Loucy (cell line): ENCODE data around the gene C4BPB.

Experiments used
- H2AFZ ChIP-seq: fragments of 200-600 bp; sonication (generic); 2 replicates; pipeline ENCODE4 v1.6.0; 2016; ENCODE audit warnings: antibody characterized with exemption, mild to moderate bottlenecking, low read length, moderate library complexity
- H3F3A ChIP-seq: fragments of 200-600 bp; 2 replicates; pipeline ENCODE4 v1.6.0; 2016; ENCODE audit warnings: antibody characterized with exemption, low read depth, mild to moderate bottlenecking
- H3K27me3 ChIP-seq: fragments of 200-600 bp; sonication (generic); 2 replicates; pipeline ENCODE4 v1.6.1; 2014; ENCODE audit warnings: low read length, mild to moderate bottlenecking; ENCODE audit not compliant: insufficient read depth, poor library complexity, severe bottlenecking
- H3K36me3 ChIP-seq: fragments of 200-600 bp; sonication (generic); 2 replicates; pipeline ENCODE4 v1.6.1; 2016; ENCODE audit warnings: low read length; ENCODE audit not compliant: insufficient read depth
- H3K4me1 ChIP-seq: fragments of 200-600 bp; sonication (generic); 2 replicates; pipeline ENCODE4 v1.5.1; 2014; ENCODE audit warnings: low read length, mild to moderate bottlenecking; ENCODE audit not compliant: insufficient read depth, poor library complexity, severe bottlenecking
- H3K4me2 ChIP-seq: fragments of 200-600 bp; sonication (generic); 2 replicates; pipeline ENCODE4 v1.6.0; 2014; ENCODE audit warnings: antibody characterized with exemption, low read length, low read depth, mild to moderate bottlenecking; ENCODE audit not compliant: poor library complexity, severe bottlenecking
- H3K4me3 ChIP-seq: fragments of 200-600 bp; sonication (generic); 2 replicates; pipeline ENCODE4 v1.5.1; 2014; ENCODE audit warnings: low read length, mild to moderate bottlenecking, mixed read lengths; ENCODE audit not compliant: poor library complexity, severe bottlenecking
- H3K79me2 ChIP-seq: fragments of 200-600 bp; sonication (generic); 2 replicates; pipeline ENCODE4 v1.6.1; 2014; ENCODE audit warnings: low read length; ENCODE audit not compliant: insufficient read depth
- H3K9ac ChIP-seq: fragments of 200-600 bp; sonication (generic); 2 replicates; pipeline ENCODE4 v1.6.0; 2014; ENCODE audit warnings: mild to moderate bottlenecking, low read depth, low read length, moderate library complexity; ENCODE audit not compliant: poor library complexity, severe bottlenecking
- H3K9me2 ChIP-seq: fragments of 200-600 bp; sonication (generic); replicated peaks from 2 replicates; pipeline ENCODE4 v1.6.1; 2016; ENCODE audit warnings: low read depth, low read length, mixed read lengths
- H3K9me3 ChIP-seq: fragments of 200-600 bp; sonication (generic); 2 replicates; pipeline ENCODE4 v1.6.1; 2014; ENCODE audit warnings: mild to moderate bottlenecking, antibody characterized with exemption, low read length, low read depth; ENCODE audit not compliant: insufficient read depth
- H4K20me1 ChIP-seq: fragments of 200-600 bp; sonication (generic); 2 replicates; pipeline ENCODE4 v1.6.0; 2014; ENCODE audit warnings: antibody characterized with exemption, low read length, mild to moderate bottlenecking; ENCODE audit not compliant: insufficient read depth, poor library complexity, severe bottlenecking
- EZH2phosphoT487 ChIP-seq: fragments of 200-600 bp; IDR thresholded peaks from 2 replicates; pipeline ENCODE4 v1.6.1; 2018; ENCODE audit warnings: antibody characterized with exemption, mild to moderate bottlenecking, moderate library complexity, borderline replicate concordance
- TF ChIP-seq, protein P1 (sequence below): fragments of 200-600 bp; sonication (generic); conservative IDR thresholded peaks from 2 replicates; pipeline ENCODE4 v1.5.1; 2014; ENCODE audit warnings: mild to moderate bottlenecking, antibody characterized with exemption, low read length

Gene C4BPB

DNA sequence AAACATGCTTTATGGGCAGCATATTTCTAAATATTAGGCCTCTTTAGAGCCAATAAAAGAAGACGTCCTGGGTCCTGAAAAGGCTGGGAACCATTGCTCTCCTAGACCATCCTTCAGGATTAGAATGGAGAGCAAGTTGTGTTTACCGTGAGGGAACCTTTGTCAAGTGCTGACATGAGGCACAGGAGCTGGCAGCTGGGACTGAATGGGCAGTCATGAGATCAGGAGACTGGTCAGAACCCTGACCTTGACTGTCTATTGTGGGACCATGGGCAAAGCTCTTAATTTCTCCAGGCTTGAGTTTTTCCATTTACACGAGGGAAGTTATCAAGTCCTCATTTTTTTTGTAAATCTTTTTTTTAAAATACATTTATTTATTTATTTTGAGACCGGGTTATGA lies 30.4 kb upstream of the C4BPB start:
- Histone ChIP-seq H3F3A (no peaks in the 10 kb centered on the region), H3K4me3 (no peak overlapping the region), H3K9me2 (no peaks in the 10 kb centered on the region), H3K79me2 (no peaks in the 10 kb centered on the region), H3K27me3 (no peaks in the 10 kb centered on the region), H3K4me2 (no peak overlapping the region), H2AFZ (no peak overlapping the region), H3K36me3 (no peaks in the 10 kb centered on the region), H3K9ac (no peak overlapping the region), H3K9me3 (no peaks in the 10 kb centered on the region), H3K4me1 (no peaks in the 10 kb centered on the region), H4K20me1 (no peaks in the 10 kb centered on the region)
- TF ChIP-seq EZH2phosphoT487 = no peak
- TF ChIP-seq, protein P1, sequence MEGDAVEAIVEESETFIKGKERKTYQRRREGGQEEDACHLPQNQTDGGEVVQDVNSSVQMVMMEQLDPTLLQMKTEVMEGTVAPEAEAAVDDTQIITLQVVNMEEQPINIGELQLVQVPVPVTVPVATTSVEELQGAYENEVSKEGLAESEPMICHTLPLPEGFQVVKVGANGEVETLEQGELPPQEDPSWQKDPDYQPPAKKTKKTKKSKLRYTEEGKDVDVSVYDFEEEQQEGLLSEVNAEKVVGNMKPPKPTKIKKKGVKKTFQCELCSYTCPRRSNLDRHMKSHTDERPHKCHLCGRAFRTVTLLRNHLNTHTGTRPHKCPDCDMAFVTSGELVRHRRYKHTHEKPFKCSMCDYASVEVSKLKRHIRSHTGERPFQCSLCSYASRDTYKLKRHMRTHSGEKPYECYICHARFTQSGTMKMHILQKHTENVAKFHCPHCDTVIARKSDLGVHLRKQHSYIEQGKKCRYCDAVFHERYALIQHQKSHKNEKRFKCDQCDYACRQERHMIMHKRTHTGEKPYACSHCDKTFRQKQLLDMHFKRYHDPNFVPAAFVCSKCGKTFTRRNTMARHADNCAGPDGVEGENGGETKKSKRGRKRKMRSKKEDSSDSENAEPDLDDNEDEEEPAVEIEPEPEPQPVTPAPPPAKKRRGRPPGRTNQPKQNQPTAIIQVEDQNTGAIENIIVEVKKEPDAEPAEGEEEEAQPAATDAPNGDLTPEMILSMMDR = no peak

DNA sequence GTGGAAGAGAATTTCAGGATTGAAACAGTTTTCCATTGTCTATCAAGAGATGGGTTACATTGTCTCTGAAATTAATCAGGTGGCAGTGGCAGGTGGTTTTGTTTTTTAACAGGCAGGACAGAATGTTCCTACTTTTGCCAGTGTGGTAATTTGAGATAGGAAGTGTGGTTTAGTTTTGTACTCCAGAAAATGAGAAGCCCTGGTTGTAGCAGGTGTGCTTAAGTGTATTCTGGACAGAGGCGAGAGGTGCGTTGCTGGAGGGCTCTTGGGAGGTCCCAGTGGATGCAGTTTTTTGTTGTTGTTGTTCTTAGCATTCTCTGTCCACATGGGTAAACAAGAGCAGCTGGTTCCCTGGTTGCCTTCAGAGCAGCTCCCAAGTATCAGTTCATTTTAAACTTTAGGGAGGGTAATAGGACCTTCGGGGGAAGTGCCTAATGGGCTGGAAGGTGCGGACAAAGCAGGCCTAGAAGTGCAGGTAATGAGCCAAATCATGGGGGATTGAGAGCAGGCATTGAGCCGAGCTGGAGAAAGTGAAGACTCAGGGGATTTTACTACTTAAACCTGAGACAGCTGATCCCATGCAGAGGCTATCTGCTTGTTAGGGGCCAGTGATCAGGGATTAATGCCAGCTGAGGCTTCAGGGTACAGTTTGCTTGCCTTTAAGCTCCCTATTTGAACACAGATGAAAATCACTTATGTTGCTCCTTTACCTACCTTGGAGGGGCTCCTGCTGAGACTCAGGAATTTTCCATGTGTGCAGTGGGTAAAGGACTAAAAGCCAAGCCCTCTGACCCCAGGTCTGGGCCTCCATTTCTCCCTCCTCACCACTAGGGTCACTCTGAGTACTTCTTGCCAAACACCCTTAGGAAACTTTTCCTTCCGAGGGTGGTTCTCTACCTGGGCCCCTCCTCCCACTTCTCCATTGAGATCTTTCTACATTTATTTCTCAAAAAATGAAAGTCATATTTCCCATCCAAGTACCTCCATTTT lies 29.5 kb upstream of the C4BPB start:
- no peak overlapping the region for H3K9ac ChIP-seq
- no peaks in the 10 kb centered on the region for H3K4me1 ChIP-seq
- no peaks in the 10 kb centered on the region for H3K27me3 ChIP-seq
- H3K4me3 ChIP-seq = no peak overlapping the region
- H3K36me3 ChIP-seq = no peaks in the 10 kb centered on the region
- H3F3A ChIP-seq = no peaks in the 10 kb centered on the region
- TF ChIP-seq, protein P1 = peak; percentile 28; the same call in 1 of the 2 replicates
- TF ChIP-seq EZH2phosphoT487 = no peak
- no peaks in the 10 kb centered on the region for H3K9me2 ChIP-seq
- no peaks in the 10 kb centered on the region for H3K79me2 ChIP-seq
- H3K9me3 ChIP-seq = no peaks in the 10 kb centered on the region
- H3K4me2 ChIP-seq = no peak overlapping the region
- H4K20me1 ChIP-seq = no peaks in the 10 kb centered on the region
- H2AFZ ChIP-seq = no peak overlapping the region

DNA sequence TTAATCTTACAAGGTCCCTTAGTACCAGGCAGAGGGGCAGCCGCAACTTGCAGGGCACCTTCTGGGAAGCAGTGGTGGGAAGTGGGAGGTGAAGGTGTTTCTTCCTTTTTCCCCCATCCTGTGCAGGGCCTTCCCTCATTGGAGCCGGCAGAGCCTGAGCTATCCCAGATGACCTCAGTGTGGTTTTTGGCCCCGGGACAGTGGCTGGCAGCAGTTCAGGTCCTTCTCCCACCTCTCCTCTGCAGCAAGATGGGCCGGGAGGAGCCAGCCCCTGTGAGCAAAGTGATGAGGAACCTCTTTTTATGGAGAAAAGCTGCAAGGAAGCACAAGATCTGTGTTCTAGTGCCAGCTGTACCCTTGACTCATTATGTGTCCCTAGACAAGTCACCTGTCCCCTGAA lies 28.8 kb upstream of the C4BPB start:
- H3K9me2 ChIP-seq = no peaks in the 10 kb centered on the region
- no peak overlapping the region for H3K9ac ChIP-seq
- H3K4me1 ChIP-seq = no peaks in the 10 kb centered on the region
- no peak overlapping the region for H2AFZ ChIP-seq
- no peak for TF ChIP-seq EZH2phosphoT487
- TF ChIP-seq, protein P1 = no peak
- no peaks in the 10 kb centered on the region for H3F3A ChIP-seq
- no peak overlapping the region for H3K4me3 ChIP-seq
- no peaks in the 10 kb centered on the region for H3K9me3 ChIP-seq
- H3K4me2 ChIP-seq = no peak overlapping the region
- no peaks in the 10 kb centered on the region for H3K27me3 ChIP-seq
- H3K79me2 ChIP-seq = no peaks in the 10 kb centered on the region
- H3K36me3 ChIP-seq = no peaks in the 10 kb centered on the region
- H4K20me1 ChIP-seq = no peaks in the 10 kb centered on the region
